Upper lobe of right lung (tissue), 1 donor: ENCODE measurements around the gene PXDC1. TPM values are rescaled to one million over a fixed set of nuclear protein-coding genes. Genes with fewer than 3 reads are reported as not detected.

Experiments used
- ATAC-seq: fragments of 200-7000 bp; cut with Tn5 transposase; one replicate; pipeline ENCODE4 v1.9.1; 2020; ENCODE audit warnings: mild to moderate bottlenecking, moderate library complexity
- DNase-seq: peaks from one replicate; pipeline ENCODE4 v3.0.0-alpha.2; 2020
- H3K27ac ChIP-seq: fragments of 200-600 bp; one replicate; pipeline ENCODE4 v1.8.0; 2022
- H3K27me3 ChIP-seq: fragments of 200-600 bp; one replicate; pipeline ENCODE4 v1.8.0; 2022; ENCODE audit warnings: mild to moderate bottlenecking
- H3K36me3 ChIP-seq: fragments of 200-600 bp; one replicate; pipeline ENCODE4 v1.8.0; 2022
- H3K4me1 ChIP-seq: fragments of 200-600 bp; one replicate; pipeline ENCODE4 v1.8.0; 2022
- H3K4me3 ChIP-seq: fragments of 200-600 bp; one replicate; pipeline ENCODE4 v1.8.0; 2022; ENCODE audit warnings: mild to moderate bottlenecking
- H3K9me3 ChIP-seq: fragments of 200-600 bp; one replicate; pipeline ENCODE4 v1.8.0; 2022
- intact Hi-C: fragments of 100-400 bp; cut with DNase I; formaldehyde crosslinking; loops from one replicate; pipeline ENCODE4 v1.11.0; 2022
- total RNA-seq: library from RNA; stranded (reverse); fragmentation: NEBNext Ultra II Directional; extraction: Animal tissue kit (Norgen Biotek cat#: 25700); gene quantifications from one replicate; pipeline ENCODE4 v1.2.1, GENCODE V29; 2021
- TF ChIP-seq, protein P1 (sequence below): fragments of 200-600 bp; IDR thresholded peaks from one replicate; pipeline ENCODE4 v1.8.0; 2022; ENCODE audit warnings: antibody characterized with exemption
- donor health status: DM: no; HTN: yes; CAD: no; lungs with severe emphysema.

The PXDC1 gene
- total RNA-seq, 1 donor from 2014 or later = 70.8 TPM

DNA sequence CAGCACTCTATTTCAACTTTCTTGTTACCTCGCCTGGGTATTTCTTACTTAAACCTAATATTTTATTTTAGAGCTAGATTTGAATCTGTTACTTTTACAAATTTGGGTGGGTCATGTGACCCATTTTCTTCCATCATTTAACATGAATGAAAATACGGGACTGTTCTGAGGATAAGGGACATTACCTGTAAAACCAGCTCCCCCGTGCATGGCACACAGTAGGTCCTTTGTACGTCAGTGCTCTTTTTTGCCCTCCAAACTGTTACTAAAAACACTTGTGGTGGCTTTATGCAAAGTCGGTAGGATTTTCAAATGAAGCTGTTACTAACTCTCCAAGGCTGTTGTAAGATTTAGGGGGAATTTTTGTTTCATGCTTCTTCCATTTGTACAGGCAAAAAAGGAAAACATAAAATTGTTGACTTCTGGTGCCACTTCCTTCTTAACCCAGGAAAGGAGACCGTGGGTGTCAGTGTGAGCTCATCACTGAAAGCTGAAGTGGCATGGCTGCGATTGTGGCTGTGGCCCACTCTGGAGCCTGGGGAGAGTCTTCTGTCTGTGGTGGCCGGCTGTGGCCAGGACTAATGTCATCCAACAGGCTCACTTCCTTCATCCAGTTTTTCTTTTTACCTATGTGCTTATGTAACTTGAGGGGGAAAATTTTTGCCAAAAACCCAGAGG, 40.2 kb upstream of the PXDC1 start:
- Histone ChIP-seq H3K27ac (no peak overlapping the region), H3K4me1 (peaks cover 10% of the 10 kb centered on the region), H3K36me3 (no peaks in the 10 kb centered on the region), H3K9me3 (no peaks in the 10 kb centered on the region), H3K27me3 (no peaks in the 10 kb centered on the region), H3K4me3 (no peak overlapping the region)
- DNase-seq (no peak), ATAC-seq (peak; percentile 83)
- TF ChIP-seq, protein P1, sequence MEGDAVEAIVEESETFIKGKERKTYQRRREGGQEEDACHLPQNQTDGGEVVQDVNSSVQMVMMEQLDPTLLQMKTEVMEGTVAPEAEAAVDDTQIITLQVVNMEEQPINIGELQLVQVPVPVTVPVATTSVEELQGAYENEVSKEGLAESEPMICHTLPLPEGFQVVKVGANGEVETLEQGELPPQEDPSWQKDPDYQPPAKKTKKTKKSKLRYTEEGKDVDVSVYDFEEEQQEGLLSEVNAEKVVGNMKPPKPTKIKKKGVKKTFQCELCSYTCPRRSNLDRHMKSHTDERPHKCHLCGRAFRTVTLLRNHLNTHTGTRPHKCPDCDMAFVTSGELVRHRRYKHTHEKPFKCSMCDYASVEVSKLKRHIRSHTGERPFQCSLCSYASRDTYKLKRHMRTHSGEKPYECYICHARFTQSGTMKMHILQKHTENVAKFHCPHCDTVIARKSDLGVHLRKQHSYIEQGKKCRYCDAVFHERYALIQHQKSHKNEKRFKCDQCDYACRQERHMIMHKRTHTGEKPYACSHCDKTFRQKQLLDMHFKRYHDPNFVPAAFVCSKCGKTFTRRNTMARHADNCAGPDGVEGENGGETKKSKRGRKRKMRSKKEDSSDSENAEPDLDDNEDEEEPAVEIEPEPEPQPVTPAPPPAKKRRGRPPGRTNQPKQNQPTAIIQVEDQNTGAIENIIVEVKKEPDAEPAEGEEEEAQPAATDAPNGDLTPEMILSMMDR = no peak
- intact Hi-C loops = no loop called here

- H3K36me3 ChIP-seq = no peaks in the 10 kb centered on the region
- no peak overlapping the region for H3K27ac ChIP-seq
Observed at GRCh38 chr6:3789896-3790558, 38.5 kb upstream of the PXDC1 start.

DNA sequence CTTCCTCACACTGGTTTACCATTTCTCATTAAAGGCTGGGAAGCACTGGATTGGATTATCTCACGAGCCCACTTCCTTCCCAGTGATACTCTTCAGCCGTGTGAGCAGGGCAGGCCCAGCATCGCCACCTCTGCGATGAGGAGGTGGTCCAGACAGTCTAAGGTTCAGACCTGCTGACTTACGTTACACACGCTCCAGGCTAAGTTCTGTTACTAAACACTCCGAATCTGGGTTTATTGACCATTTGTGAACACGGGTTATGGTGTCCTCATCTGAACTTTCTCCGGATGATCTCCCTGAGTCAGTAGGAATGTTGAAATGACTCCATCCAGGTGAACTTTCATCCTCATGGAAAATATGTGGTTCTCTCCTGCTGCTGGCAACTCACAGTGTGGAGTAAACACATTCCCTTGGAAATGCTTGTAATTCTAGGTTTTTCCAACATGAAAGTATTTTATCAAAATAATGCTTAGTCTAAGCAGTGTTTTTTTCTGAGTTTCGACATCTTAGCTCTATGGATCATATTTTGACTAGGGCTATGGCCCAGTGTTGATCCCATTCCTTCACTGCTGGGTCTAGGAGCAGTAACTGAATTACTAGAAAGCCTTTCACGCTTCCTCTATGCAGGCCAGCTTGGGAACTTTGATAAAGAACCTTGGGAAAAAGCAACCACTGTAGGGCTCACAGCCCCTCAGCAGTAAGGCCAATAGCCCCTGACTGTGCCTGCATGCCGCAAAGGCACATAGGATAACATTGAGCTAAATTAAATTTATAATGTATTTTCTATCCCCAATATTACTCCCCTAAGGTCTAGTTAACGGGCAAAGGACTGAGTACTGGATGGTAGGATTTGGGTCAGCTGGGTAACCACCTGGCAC, 37.7 kb upstream of the PXDC1 start:
- Histone ChIP-seq H3K4me3 (no peak overlapping the region), H3K27ac (no peak overlapping the region), H3K27me3 (no peaks in the 10 kb centered on the region), H3K9me3 (no peaks in the 10 kb centered on the region), H3K4me1 (no peaks in the 10 kb centered on the region), H3K36me3 (no peaks in the 10 kb centered on the region)
- intact Hi-C loops = no loop called here
- TF ChIP-seq, protein P1 = no peak
- DNase-seq = no peak
- ATAC-seq = no peak

More at GRCh38 chr6:3789896-3790558, 38.5 kb upstream of the PXDC1 start:
- TF ChIP-seq, protein P1 = no peak
- DNase-seq (no peak), ATAC-seq (no peak)
- Histone ChIP-seq H3K9me3 (no peaks in the 10 kb centered on the region), H3K4me1 (no peaks in the 10 kb centered on the region), H3K4me3 (no peak overlapping the region), H3K27me3 (no peaks in the 10 kb centered on the region)
- intact Hi-C loops = no loop called here

GRCh38 chr6:3788408-3789017, 37.0 kb upstream of the PXDC1 start:
- intact Hi-C loops = no loop called here
- H3K27ac ChIP-seq = peak overlapping the region; percentile 19
- ATAC-seq = peak; percentile 62

GRCh38 chr6:3786141-3786540, 34.6 kb upstream of the PXDC1 start:
- ATAC-seq = no peak
- TF ChIP-seq, protein P1 = no peak
- no peak for DNase-seq
- Histone ChIP-seq H3K36me3 (no peaks in the 10 kb centered on the region), H3K9me3 (no peaks in the 10 kb centered on the region), H3K4me1 (no peaks in the 10 kb centered on the region), H3K27me3 (no peaks in the 10 kb centered on the region), H3K4me3 (no peak overlapping the region), H3K27ac (no peak overlapping the region)
- intact Hi-C loops = no loop called here

More at GRCh38 chr6:3788408-3789017, 37.0 kb upstream of the PXDC1 start:
- Histone ChIP-seq H3K9me3 (no peaks in the 10 kb centered on the region), H3K27me3 (no peaks in the 10 kb centered on the region), H3K4me1 (no peaks in the 10 kb centered on the region), H3K36me3 (no peaks in the 10 kb centered on the region), H3K4me3 (no peak overlapping the region)
- TF ChIP-seq, protein P1 = no peak
- DNase-seq = no peak
